NCI-H460 (cell line): ENCODE results near the gene PSMD11. TPM values are rescaled to one million over a fixed set of nuclear protein-coding genes. Genes with fewer than 3 reads are reported as not detected.

Experiments used
- DNase-seq: peaks from one replicate; pipeline ENCODE4 v3.0.0-alpha.2; 2016; ENCODE audit warnings: low read depth; ENCODE audit errors: extremely low read depth
- small RNA-seq, 2 experiments: library from RNA; depleted of rRNA; stranded (forward); fragments of <200 nt; gene quantifications; one replicate each; pipeline ENCODE3, GENCODE V24; 2014
- total RNA-seq: library from RNA; depleted of rRNA; stranded (reverse); fragments of >200 nt; shearing (Covaris generic); gene quantifications from 2 replicates; pipeline ENCODE4 v1.2.3, GENCODE V29; 2014; rRNA removed

Gene PSMD11
- total RNA-seq, 1 experiment from 2014 or later, result 204 TPM

DNA sequence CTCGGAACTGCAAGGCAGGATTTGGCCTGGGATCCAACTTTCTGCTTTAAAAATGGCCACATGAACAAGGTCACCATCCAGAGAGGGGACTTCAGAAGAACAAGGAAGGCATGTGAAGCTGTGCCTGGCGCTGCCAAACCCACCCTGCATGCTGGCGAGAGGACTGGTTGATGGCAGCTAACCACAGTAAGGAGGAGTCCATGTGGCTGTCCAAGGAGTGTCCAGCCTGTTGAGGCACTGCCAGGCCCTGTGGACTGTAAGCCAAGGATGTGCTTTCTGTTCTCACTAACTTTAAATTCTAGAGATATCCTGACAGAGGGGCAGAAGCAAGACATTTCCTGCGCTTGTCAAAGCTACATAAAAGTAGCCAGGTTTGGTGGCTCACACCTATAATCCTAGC, 82.8 kb downstream of the PSMD11 start:
- DNase-seq, result no peak

- DNase-seq, result no peak
These were observed 84.5 kb downstream of the PSMD11 start for GRCh38 chr17:32528825-32529224.

DNA sequence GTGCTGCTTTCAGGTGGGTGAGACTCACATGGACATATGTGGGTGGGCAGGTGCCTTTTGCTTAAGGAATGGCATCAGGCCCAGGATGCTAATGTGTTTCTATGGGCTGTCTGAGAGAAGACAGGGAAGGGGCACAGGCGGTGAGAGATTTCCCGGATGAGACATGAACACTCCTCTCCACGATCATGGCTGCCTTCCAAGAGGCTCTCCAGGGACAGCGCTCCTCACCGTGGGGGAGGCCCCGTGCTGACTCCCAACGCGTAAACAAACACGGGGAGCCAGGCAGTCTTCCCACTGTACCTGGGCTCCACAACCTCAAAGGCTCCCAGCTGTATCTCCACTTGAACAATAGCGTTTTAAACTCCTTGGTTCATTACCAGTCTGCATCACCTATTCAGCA, 85.3 kb downstream of the PSMD11 start:
- DNase-seq, result no peak

Small RNA genes within 50 kb of the gene (small RNA-seq; reads per million reads assigned to genes)
- gene AC005899.2 (0 to 0.06 reads per million in 2 experiments), gene AC005899.6 (0 to 0.02 reads per million in 2 experiments), gene RF00019 (0 reads per million in 2 experiments)

Other genes starting within 250 kb of the PSMD11 start
- 0.25 and 0.43 TPM in 2 replicates for gene RHBDL3, start 178.7 kb upstream of the PSMD11 start, total RNA-seq
- gene C17orf75, start 102.3 kb upstream of the PSMD11 start, total RNA-seq, result 39.6 and 49.7 TPM in 2 replicates
- gene ZNF207, start 94.4 kb upstream of the PSMD11 start, total RNA-seq, result 121 and 152 TPM in 2 replicates
- gene CDK5R1, start 42.5 kb downstream of the PSMD11 start, total RNA-seq, result 2.5 TPM in 2 replicates